Esophagus muscularis mucosa (tissue), 4 donors: Measurements from ENCODE around the gene FCGBP.

Source experiments
- CTCF ChIP-seq, 3 experiments: fragments of 200-600 bp in 2 of 3; fragments of 450-650 bp in 1 of 3; sonication (generic) in 2 of 3; IDR thresholded peaks; one replicate each; pipeline ENCODE4 v1.5.1; 2017 to 2019; ENCODE audit warnings: antibody characterized with exemption in 3 of 3, mild to moderate bottlenecking in 2 of 3, moderate library complexity in 1 of 3
- EP300 ChIP-seq: sonication (generic); formaldehyde crosslinking; IDR thresholded peaks from one replicate; pipeline ENCODE4 v1.6.1; 2017; ENCODE audit warnings: antibody characterized with exemption
- POLR2A ChIP-seq: fragments of 450-650 bp; IDR thresholded peaks from one replicate; pipeline ENCODE4 v1.6.1; 2017; ENCODE audit warnings: antibody characterized with exemption, moderate library complexity, mild to moderate bottlenecking, low read depth
- POLR2AphosphoS5 ChIP-seq, 2 donors: sonication (generic); formaldehyde crosslinking; IDR thresholded peaks; one replicate each; pipeline ENCODE4 v1.6.1; 2017; ENCODE audit warnings: antibody characterized with exemption in 2 of 2

- TF ChIP-seq CTCF (IDR thresholded peaks at IDR 0.05) = no peak
- no peak for TF ChIP-seq EP300
- no peak for TF ChIP-seq POLR2A
- TF ChIP-seq POLR2AphosphoS5 (IDR thresholded peaks at IDR 0.05) = no peak
Measured at GRCh38 chr19:39926170-39926760, 8.2 kb downstream of the FCGBP start.
